Retina (tissue), 1 donor: ENCODE data around the gene PIWIL4.
"Not testable (repeated sequence)": the region's sequence is repeated elsewhere in the genome, so short reads cannot be mapped to it uniquely, and the experiment has no call there.

Experiments
- DNase-seq: peaks from one replicate; pipeline ENCODE4 v3.0.0-alpha.2; 2016

PIWIL4 gene

DNA sequence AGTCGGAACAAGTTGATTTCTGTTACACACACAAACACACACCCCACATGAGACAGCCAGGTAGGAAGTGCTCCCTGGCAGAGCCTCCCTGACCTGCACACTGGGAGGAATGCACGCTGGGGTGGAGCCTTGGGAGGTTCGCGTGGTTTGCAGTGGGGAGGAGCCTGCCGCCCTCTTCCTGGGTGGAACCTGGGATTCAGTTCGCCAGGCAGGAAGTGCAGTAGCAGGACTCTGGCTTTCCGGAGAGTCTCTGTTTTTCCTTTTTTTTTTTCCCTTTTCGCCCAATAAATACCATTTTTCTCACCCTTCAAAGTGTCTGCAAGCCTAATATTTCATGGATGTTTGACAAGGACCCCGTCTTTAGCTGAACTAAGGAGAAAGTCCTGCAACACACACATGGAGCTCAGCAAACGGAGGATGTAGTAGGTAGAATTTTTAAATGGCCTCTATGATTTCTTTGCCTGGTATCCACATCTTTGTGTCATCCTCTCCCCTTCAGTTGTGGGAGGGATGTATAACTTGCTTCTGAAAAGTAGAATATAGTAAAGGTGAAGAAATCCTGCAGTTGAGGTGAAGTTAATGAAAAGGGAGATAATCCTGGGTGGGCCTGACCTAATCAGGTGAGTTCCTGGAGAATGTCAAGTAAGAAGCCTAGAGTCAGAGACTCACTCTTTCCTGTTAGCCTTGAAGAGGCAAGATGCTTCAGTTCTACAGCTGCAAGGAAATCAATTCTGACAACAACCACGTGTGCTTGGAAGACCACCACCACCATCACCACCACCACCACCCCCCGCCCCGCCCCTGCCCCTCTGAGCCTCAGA is 72.9 kb downstream of the PIWIL4 start:
- no peak for DNase-seq

DNA sequence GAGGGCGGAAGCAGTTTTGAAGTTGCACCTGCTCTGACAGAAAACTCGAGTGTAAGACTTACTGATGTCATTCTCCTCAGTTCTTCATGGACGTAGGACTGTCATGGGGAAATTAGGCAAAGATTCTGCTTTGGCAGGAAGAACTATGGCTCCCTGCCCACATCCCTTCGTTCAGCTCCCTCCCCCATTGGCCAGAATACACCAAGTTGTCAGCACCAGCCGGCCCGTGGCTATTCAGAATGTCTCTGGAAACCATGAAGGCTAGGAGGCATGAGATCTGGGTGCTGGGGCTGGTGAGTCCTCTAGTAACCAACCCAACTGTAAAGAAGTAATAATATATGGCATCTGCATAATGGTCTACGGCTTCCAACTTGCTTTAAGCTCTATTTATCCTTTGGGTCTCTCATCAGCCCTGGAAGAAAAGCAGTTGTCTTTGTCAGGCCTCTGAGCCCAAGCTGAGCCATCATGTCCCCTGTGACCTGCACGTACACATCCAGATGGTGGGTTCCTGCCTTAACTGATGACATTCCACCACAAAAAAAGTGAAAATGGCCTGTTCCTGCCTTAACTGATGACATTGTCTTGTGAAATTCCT is 74.1 kb downstream of the PIWIL4 start:
- DNase-seq, result no peak

DNA sequence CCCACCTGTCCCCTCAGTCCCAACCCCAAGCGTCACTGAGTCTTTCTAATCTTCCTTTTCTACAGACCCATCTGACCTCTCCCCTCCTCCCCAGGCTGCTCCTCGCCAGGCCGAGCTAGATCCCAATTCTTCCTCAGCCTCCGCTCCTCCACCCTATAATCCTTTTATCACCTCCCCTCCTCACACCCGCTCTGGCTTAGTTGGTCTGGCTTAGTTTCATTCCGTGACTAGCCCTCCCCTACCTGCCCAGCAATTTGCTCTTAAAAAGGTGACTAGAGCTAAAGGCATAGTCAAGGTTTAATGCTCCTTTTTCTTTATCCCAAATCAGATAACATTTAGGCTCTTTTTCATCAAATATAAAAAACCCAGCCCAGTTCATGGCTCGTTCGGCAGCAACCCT is 76.0 kb downstream of the PIWIL4 start:
- not testable (repeated sequence) for DNase-seq

DNA sequence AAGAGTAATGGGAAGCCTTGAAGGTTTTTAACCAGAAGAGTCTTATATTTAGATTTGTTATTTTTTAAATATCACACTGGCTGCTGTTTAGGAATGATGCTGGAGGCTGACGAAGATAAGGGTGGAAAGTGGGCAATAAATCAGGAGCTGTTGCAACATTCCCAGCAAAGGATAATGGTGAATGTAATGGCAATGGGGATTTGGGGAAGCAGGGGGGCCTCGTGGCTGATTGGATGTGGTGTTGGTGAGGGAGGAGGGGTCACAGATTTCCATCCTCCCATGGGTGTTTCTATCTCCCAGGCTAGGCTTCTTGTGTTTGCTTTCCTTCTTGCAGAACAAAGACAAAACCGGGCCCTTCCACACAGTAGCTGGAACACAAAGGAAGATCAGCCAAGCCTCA is 80.8 kb downstream of the PIWIL4 start:
- DNase-seq, result no peak

DNA sequence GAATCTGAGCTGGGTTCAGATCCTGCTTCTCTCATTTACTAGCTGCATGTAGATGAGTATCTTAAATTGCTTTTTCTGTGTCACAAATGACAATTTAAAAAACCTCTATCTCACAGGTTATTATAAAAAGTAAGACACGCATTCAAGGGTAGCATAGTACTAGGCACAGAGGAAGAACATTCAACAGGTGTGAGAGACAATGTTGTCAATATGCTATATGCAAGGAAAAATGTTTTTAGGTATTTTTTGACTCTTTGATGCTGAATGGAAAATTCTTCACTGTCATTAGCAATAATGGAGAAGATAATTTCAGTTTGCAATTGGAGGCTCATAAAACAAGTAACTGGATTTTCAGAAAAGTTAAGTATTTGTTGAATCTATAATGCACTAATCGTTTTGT is 81.6 kb downstream of the PIWIL4 start:
- no peak for DNase-seq

DNA sequence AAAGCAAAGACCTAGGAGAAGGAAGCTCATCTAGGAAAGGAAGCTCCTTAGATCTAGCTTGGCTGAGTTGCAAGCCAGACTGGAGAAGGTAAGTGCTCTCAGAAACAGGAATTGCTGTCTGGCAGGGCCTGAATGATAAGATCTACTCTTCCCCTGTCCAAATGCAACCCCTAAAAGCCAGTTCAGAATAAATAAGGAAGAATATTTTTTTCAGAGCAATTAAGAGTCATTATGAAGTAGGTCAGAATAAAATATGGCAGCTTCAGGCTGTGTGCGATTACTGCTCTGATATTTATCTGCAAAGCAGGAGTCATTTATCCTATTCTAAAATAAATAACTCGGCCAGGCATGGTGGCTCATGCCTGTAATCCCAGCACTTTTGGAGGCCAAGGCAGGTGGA is 82.1 kb downstream of the PIWIL4 start:
- no peak for DNase-seq

DNA sequence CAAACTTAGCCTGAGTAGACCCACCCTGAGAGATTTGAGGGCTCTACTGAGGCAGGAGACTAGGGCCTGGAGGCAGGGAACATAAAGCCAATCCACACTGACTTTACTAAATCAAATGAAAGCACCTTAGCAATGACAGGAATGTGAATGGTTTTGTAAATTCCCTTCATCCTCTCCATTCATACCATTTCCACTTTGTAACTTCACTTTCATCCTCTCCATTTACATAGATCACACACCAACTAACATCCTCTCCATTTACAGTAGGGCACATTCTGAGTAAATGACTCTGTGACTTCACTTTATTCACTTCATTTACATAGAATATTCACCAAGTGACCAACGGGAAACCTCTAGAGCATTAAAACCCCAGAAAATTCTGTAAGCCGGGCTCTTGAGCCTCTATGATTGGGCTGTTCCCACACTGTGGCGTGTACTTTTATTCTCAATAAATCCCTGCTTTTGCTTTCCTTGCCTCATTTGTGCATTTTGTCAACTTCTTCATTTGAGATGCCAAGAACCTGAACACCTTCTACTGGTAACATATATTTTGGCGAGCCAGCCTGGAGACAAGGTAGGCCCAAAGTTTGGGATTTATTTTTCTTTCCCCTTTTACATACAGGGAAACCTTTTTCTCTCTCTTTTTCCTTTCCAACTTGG is 82.9 kb downstream of the PIWIL4 start:
- DNase-seq, result no peak

DNA sequence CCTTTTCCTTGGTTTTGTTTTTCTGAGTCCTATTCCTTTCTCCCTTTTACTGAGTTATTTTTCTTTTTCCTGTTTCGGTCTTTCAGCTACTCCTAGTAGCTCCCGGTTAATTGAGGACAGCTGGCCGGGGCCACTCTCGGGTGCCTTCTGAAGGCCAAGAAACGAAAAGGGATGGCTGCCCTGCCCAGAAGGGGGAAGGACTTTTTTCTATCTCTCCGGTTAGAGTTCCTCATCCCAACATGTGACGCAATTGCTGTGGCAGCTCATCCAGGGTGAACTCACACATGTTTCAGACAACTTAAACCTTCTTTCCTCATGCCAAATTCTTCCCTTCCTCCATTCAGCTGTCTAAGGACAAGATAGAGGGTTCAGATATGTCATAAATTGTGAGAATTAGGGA is 83.6 kb downstream of the PIWIL4 start:
- DNase-seq, result no peak

DNA sequence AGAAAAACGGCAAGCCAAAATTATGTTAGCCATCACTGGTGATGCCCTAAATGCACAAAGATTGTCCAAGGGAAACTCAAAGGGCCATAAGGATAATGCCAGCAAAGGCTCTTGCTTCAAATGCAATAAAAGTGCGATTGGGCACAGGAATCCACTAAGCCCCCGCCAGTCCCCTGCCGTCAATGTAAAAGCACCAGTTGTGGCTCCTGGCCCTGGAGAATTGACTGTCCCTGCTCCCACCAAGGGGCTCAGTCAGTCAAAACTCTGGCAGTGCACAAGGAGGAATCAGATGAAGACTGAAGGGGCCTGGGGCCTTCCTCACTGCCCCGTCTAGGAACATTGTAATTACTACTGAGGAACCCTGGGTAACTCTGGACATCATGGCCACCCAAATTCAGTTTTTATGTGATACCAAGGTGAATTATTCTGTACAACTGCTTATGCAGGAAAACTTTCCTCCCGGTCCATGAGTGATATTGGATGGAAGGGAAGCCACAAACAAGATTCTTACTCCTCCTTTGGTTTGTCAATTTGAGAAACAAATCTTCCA is 85.6 kb downstream of the PIWIL4 start:
- DNase-seq, result no peak

DNA sequence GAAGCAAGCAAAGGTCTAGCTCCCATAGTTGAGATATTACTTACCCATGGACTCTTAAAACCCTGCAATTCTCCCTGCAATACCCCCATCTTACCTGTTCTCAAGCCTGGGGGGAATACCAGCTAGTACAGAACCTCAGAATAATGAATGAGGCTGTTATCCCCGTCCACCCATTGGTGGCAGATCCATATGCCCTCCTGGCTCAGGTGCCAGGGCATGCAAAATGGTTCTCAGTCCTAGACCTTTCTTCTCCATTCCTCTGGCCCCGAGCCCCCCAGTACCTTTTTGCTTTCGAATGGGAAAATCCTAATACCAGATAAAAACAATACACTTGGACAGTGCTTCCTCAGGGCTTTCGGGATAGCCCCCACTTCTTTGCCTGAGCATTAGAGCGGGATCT is 86.4 kb downstream of the PIWIL4 start:
- no peak for DNase-seq

DNA sequence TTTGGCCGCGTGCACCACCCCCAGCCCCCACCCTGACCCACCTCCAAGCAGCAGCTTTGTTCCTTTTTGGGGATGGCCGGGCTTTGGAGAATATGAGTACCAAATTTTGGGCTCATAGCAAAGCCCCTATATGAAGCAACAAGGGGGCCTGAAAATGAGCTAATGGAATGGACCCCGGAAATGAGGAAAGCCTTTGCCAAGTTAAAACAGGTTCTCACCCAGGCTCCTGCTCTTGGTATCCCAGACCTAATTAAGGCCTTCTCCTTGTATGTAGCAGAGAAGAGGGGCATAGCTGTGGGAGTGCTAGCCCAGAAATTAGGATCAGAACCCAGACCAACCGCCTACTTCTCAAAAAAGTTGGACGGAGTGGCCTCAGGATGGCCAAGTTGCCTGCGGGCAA is 87.0 kb downstream of the PIWIL4 start:
- no peak for DNase-seq

DNA sequence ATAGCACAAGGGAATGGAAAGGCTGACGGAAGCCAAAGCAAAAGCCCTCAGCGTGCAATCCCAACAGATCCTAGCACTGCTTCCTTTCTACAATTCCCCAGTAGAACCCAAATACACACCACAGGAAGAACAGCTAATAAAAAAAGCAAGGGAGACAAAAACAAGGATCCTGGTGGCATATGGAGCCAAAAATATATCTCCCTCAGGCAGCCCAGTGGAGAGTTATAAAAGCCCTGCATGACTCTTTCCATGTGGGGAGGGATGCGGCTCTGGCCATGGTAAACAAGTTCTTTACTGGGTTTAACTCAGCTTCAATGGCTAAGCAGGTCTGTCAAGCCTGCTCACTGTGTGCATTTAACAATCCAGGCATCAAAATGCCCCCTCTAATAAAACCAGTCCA is 88.1 kb downstream of the PIWIL4 start:
- no peak for DNase-seq

DNA sequence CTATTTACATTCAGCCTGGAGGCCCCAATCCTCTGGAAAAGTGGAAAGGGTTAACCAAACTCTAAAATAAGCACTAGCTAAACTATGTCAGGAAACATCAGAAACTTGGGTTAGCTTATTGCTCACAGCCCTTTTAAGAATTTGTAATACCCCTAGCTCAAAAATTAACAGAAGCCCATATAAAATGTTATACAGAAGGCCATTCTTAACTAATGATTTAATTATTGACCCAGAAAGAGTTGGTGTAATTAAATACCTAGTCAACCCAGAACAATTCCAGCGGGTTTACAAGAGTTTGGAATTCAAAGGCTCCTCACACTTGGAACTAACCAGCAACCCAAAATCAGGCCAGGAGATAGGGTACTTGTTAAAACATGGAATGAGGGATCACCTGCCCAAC is 88.8 kb downstream of the PIWIL4 start:
- DNase-seq, result no peak

DNA sequence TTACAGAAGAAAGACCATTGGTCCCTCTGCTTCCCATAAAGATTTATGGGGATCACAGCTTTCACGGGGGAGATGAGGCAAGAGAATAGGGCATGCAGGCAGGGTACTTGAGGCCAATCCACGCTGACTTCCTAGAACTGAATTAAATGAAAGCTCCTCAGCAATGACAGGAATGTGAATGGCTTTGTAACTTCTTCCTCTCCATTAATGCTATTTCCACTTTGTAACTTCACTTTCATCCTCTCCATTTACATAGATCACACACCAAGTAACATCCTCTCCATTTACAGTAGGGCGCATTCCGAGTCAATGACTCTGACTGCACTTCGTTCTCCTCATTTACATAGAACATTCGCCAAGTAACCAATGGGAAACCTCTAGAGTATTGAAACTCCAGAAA is 89.8 kb downstream of the PIWIL4 start:
- DNase-seq, result no peak

DNA sequence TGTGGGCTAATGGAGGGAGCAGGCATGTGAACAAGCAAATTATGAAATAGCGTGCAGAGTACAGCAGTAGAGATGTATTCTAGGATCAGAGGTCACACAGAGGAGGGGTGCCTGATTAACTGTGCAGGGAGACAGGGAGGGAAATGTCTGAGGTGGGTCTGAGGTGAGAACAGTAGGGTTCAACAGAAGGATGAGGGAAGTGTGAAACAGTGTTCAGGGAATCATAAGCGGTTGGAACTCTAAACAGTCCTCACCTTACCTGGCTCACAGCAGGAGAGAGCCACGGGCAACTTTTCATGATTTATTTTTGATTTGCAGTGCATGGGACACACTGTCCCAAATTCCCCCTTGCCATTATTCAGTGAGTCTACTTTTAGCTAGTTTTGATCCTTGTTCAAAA is 90.5 kb downstream of the PIWIL4 start:
- no peak for DNase-seq

DNA sequence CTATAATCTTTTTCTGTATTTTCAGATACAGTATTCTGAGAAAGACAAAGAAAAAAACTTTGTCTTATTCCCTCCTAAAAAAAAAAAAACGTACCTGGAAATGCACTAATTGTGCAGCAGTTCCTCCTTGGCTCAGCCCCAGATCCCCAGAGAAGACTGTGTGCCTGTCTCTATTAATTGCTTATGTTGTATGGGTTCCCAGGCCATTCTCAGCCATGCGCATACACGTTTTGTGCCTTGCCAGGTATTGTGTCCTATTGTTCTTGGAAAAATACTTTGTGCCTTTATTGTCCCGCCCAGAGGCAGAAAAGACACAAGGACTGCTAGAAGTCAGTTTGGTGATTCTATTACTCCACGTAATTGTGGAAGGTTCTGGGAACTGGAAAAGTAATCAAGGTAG is 91.2 kb downstream of the PIWIL4 start:
- no peak for DNase-seq

DNA sequence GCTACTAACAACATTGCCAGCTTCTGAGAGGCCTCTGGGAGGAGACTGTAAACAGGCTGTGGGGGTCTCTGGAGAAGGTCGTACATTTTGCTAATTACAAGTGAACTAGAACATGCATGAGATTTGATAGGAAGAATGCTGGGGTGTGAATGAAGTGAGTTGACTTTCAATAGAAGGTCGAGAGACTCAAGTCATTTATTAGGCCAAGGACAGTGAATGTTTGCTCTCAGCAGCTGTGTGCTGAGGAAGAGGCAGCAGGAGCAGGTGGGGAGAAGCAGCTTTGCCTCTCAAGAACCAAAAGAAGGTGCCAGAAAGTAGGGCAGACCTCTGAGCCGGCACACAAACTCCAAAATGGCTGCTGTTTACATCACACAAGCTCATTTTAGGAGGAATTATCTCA is 91.7 kb downstream of the PIWIL4 start:
- DNase-seq, result no peak

DNA sequence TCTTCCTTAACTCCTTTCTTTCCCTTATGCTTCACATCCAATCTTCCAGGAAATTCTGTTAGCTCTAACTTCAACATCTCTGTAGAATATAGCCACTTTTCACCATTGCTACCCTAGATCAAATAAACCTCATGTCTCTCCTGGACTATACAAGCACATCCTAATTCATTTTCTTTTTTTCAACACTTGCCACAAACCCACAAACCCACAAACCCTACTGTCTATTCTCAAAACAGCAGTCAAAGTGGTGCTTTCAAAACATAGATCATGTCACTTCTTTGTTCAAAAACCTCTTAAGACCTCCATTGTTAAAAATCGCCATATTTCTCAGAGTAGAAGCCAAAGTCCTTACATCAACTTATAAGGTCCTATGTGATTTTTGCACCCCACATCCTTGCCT is 94.3 kb downstream of the PIWIL4 start:
- DNase-seq, result no peak

DNA sequence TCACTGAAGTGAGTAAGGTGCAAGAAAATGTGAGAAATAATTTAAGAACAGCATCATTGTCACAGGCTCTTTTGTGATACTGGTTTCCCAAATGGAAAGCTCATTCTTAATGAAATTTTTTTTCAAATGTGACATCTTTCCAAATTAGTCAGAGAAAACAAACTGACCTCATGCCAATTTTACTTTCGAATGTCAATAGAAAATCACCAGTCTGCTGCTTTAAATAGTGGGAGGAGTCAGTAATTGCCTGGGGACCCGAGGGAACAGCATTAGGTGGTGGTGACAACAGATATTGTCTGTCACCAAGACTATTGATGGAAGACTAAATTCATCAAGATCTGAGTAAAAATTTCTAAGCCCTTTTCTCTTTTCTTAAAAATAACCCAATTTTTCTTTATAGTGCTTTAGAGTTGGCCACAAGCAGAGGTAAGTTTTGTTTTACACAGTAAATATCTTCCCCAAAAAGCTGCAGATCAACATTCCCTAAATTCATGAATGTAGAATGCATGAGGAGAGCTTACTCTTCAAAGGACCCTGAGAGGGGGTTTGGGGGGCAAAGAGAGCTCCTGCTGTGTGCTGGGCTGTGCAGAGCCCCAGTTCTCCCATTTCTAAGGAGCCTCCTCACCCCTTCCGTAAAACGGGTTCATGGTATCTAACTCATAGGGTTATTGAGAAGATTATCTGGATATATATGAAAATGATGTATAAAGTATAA is 95.1 kb downstream of the PIWIL4 start:
- no peak for DNase-seq

DNA sequence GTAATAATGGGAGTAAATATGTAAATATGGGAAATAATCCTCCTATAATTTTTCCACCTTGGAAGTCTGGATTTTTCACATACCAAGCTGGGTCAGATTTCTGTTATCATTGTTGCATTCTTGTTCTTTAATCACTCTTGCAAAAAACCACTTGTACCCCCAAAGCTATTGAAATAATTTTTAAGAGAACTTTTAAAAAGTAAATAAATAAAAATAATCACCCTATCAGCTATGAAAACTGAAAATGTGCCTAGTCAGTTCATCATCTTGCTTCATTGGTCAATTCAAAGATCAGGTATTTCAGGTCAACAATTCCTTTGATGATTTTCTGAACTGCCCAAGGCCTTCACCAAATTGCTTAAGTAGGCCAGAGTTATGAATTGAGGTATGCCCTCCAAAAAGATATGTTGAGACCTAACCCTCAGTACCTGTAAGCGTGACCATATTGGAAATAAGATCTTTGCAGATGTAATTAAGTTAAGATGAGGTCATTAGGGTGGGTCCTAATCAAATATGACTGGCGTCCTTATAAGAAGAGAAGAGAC is 95.8 kb downstream of the PIWIL4 start:
- no peak for DNase-seq

DNA sequence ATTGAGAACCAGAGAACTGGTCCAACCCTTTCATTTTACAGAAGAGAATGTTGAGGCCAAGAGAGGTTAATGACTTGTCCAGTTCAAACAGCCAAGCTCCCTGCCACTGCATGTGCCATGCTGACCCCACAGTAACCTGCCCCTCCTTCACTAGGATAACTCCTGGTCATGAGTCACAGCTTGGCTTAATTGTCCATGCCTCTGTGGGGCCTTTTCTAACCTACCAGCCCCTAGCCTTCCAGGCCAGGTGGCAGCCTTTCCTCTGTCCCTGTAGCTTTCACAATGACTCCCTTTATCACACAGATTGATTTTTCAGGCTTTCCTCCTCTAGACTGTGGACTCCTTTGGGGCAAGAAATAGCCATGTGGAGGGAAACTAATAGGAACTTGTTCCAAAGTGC is 97.2 kb downstream of the PIWIL4 start:
- no peak for DNase-seq

DNA sequence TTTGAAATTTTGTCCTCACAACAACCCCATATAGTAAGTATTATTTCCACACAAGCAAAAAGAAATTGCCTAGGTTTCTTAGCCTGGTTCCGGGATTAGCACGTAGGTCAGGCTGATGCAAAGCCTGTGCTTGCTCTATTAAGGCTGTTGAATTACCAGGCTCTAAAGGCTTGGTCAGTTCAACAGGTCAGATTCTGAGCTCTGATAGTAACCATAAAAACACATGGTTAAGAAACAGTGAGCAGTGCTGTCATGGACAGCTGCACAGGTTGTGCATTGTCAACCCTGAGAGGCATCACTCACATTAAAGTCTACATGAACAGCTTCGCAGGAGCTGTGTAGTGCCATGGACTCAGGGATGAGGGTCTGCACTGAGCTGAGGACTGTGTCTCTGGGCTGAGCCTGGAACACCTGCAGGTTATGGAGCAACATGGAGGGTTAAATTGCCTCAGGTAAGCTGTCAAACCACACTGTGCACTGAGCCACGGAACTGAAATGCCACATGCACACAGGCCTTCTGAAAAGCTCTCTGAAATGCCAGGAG is 98.0 kb downstream of the PIWIL4 start:
- DNase-seq, result no peak
